H9 (cell line): ENCODE data around the gene ANKRD13A. TPM values are rescaled to one million over a fixed set of nuclear protein-coding genes. Genes with fewer than 3 reads are reported as not detected.
"Not testable (repeated sequence)": the region's sequence is repeated elsewhere in the genome, so short reads cannot be mapped to it uniquely, and the experiment has no call there.

Source experiments
- DNase-seq: peaks from one replicate; pipeline ENCODE4 v3.0.0-alpha.2; 2017
- H2AFZ ChIP-seq: one replicate; pipeline ENCODE4 v1.6.1; 2013; ENCODE audit warnings: mild to moderate bottlenecking, low read length, control low read depth, moderate library complexity
- H2AK5ac ChIP-seq: 2 replicates; pipeline ENCODE4 v1.6.1; 2013; ENCODE audit warnings: low read length, control low read depth, mixed read lengths; ENCODE audit not compliant: insufficient read length
- H2BK120ac ChIP-seq: one replicate; pipeline ENCODE4 v1.6.1; 2013; ENCODE audit warnings: low read depth, mild to moderate bottlenecking, low read length, control low read depth, inconsistent platforms; ENCODE audit not compliant: poor library complexity, severe bottlenecking
- H2BK12ac ChIP-seq: 2 replicates; pipeline ENCODE4 v1.6.1; 2013; ENCODE audit warnings: low read length, control low read depth, mixed read lengths, low read depth; ENCODE audit not compliant: insufficient read length
- H2BK15ac ChIP-seq: 2 replicates; pipeline ENCODE4 v1.6.1; 2013; ENCODE audit warnings: low read depth, low read length, control low read depth
- H2BK20ac ChIP-seq: one replicate; pipeline ENCODE4 v1.6.1; 2013; ENCODE audit warnings: low read depth, mild to moderate bottlenecking, low read length, control low read depth, inconsistent platforms; ENCODE audit not compliant: poor library complexity, severe bottlenecking
- H2BK5ac ChIP-seq: 2 replicates; pipeline ENCODE4 v1.6.1; 2013; ENCODE audit warnings: low read length, control low read depth, mixed read lengths; ENCODE audit not compliant: insufficient read length
- H3K14ac ChIP-seq: 2 replicates; pipeline ENCODE4 v1.6.1; 2013; ENCODE audit warnings: low read length, control low read depth; ENCODE audit not compliant: insufficient read depth
- H3K18ac ChIP-seq: 2 replicates; pipeline ENCODE4 v1.6.1; 2013; ENCODE audit warnings: low read depth, mild to moderate bottlenecking, mixed read lengths, low read length, control low read depth; ENCODE audit not compliant: insufficient read length
- H3K23ac ChIP-seq: 2 replicates; pipeline ENCODE4 v1.6.1; 2013; ENCODE audit warnings: low read length, control low read depth, mixed read lengths, low read depth; ENCODE audit not compliant: insufficient read length
- H3K23me2 ChIP-seq: 2 replicates; pipeline ENCODE4 v1.6.1; 2013; ENCODE audit warnings: low read depth, mild to moderate bottlenecking, mixed read lengths, low read length, control low read depth; ENCODE audit not compliant: insufficient read length, poor library complexity, severe bottlenecking
- H3K27ac ChIP-seq: 2 replicates; pipeline ENCODE4 v1.5.1; 2013; ENCODE audit warnings: low read length, control low read depth, mixed read lengths, low read depth; ENCODE audit not compliant: insufficient read length
- H3K27me3 ChIP-seq: 2 replicates; pipeline ENCODE4 v1.6.1; 2013; ENCODE audit warnings: low read length, control low read depth, inconsistent platforms; ENCODE audit not compliant: insufficient read depth
- H3K4ac ChIP-seq: 2 replicates; pipeline ENCODE4 v1.6.1; 2013; ENCODE audit warnings: low read depth, mild to moderate bottlenecking, control low read depth, inconsistent platforms, low read length, moderate library complexity
- H3K4me1 ChIP-seq: 2 replicates; pipeline ENCODE4 v1.6.1; 2013; ENCODE audit warnings: low read length, control low read depth, inconsistent platforms; ENCODE audit not compliant: insufficient read depth
- H3K4me2 ChIP-seq: 2 replicates; pipeline ENCODE4 v1.6.1; 2013; ENCODE audit warnings: low read length, control low read depth, mixed read lengths; ENCODE audit not compliant: insufficient read length, insufficient read depth
- H3K56ac ChIP-seq: 2 replicates; pipeline ENCODE4 v1.6.1; 2013; ENCODE audit warnings: low read depth, mild to moderate bottlenecking, mixed read lengths, low read length, control low read depth; ENCODE audit not compliant: insufficient read length
- H3K79me1 ChIP-seq: 2 replicates; pipeline ENCODE4 v1.6.1; 2013; ENCODE audit warnings: low read depth, mild to moderate bottlenecking, moderate library complexity, low read length, control low read depth, inconsistent platforms; ENCODE audit not compliant: insufficient read depth, poor library complexity, severe bottlenecking
- H3K79me2 ChIP-seq: 2 replicates; pipeline ENCODE4 v1.6.1; 2013; ENCODE audit warnings: low read length, control low read depth, inconsistent platforms; ENCODE audit not compliant: insufficient read depth
- H3K9ac ChIP-seq: 2 replicates; pipeline ENCODE4 v1.6.1; 2013; ENCODE audit warnings: low read length, control low read depth, mixed read lengths; ENCODE audit not compliant: insufficient read length; ENCODE audit errors: extremely low read depth
- H3K9me3 ChIP-seq: one replicate; pipeline ENCODE4 v1.6.1; 2013; ENCODE audit warnings: low read depth, low read length, inconsistent platforms; ENCODE audit not compliant: control insufficient read depth
- H3T11ph ChIP-seq: one replicate; pipeline ENCODE4 v1.6.1; 2013; ENCODE audit warnings: mild to moderate bottlenecking, low read length, control low read depth, inconsistent platforms
- H4K20me1 ChIP-seq: one replicate; pipeline ENCODE4 v1.6.1; 2013; ENCODE audit not compliant: control insufficient read depth, insufficient read length, insufficient read depth
- H4K5ac ChIP-seq: 2 replicates; pipeline ENCODE4 v1.6.1; 2013; ENCODE audit warnings: low read depth, mild to moderate bottlenecking, mixed read lengths, low read length, control low read depth; ENCODE audit not compliant: insufficient read length
- H4K8ac ChIP-seq: replicated peaks from 2 replicates; pipeline ENCODE4 v1.6.1; 2013; ENCODE audit warnings: low read length, control low read depth, mixed read lengths, low read depth; ENCODE audit not compliant: insufficient read length
- H4K91ac ChIP-seq: 2 replicates; pipeline ENCODE4 v1.6.1; 2013; ENCODE audit warnings: low read depth, mild to moderate bottlenecking, moderate library complexity, mixed read lengths, low read length, control low read depth; ENCODE audit not compliant: insufficient read length
- H3K27ac Mint-ChIP-seq, 3 experiments: 2 replicates in 2 of 3; 3 replicates in 1 of 3; pipeline ENCODE4 v1.8.0; 2020 to 2021; ENCODE audit warnings: mixed read lengths in 3 of 3, mild to moderate bottlenecking in 1 of 3, moderate library complexity in 1 of 3
- H3K27me3 Mint-ChIP-seq: 2 replicates; pipeline ENCODE4 v1.8.0; 2021; ENCODE audit warnings: low read depth, mild to moderate bottlenecking, moderate library complexity, mixed read lengths
- H3K36me3 Mint-ChIP-seq, 3 experiments: 2 replicates in 2 of 3; 3 replicates in 1 of 3; pipeline ENCODE4 v1.8.0; 2020 to 2021; ENCODE audit warnings: low read depth in 3 of 3, mixed read lengths in 3 of 3; ENCODE audit not compliant: insufficient read depth in 1 of 3
- H3K4me1 Mint-ChIP-seq, 2 experiments: 2 replicates each; pipeline ENCODE4 v1.8.0; 2020; ENCODE audit warnings: mixed read lengths in 2 of 2
- H3K4me3 Mint-ChIP-seq, 2 experiments: 2 replicates in 1 of 2; 3 replicates in 1 of 2; pipeline ENCODE4 v1.8.0; 2020 to 2021; ENCODE audit warnings: mild to moderate bottlenecking in 2 of 2, mixed read lengths in 2 of 2, moderate library complexity in 1 of 2
- H3K9me3 Mint-ChIP-seq, 2 experiments: 2 replicates in 1 of 2; 3 replicates in 1 of 2; pipeline ENCODE4 v1.8.0; 2020; ENCODE audit warnings: mild to moderate bottlenecking in 2 of 2, mixed read lengths in 2 of 2, moderate library complexity in 1 of 2
- CTCF ChIP-seq: fragments of 200-600 bp; sonication (generic); conservative IDR thresholded peaks from 3 replicates; pipeline ENCODE4 v1.8.0; 2021; ENCODE audit warnings: antibody characterized with exemption, mild to moderate bottlenecking
- WGBS: extraction: QIAGEN DNeasy Blood & Tissue Kit; methylation state at CpG from one replicate; pipeline ENCODE4 v1.1.7; 2013; ENCODE audit warnings: missing lambda C conversion rate, low lambda C conversion rate, mixed read lengths; ENCODE audit not compliant: insufficient read length; ENCODE audit errors: extremely low coverage; 5-methylcytosine and 5-hydroxymethylcytosine counted together
- total RNA-seq: library from RNA; stranded (reverse); gene quantifications from 2 replicates; pipeline ENCODE4 v1.2.1, GENCODE V29; 2021

ANKRD13A gene
- total RNA-seq, 1 experiment from 2014 or later: 18.0 TPM

- Histone ChIP-seq H3T11ph (no peak overlapping the region), H3K27ac (no peak overlapping the region), H2BK20ac (no peak overlapping the region), H3K23ac (no peak overlapping the region), H3K23me2 (no peaks in the 10 kb centered on the region), H3K79me2 (no peaks in the 10 kb centered on the region), H2BK120ac (no peak overlapping the region), H2BK5ac (no peak overlapping the region), H4K5ac (no peak overlapping the region), H2AK5ac (no peak overlapping the region), H3K9ac (no peak overlapping the region), H3K56ac (no peak overlapping the region), H4K8ac (no peak overlapping the region), H3K9me3 (no peaks in the 10 kb centered on the region), H3K4me2 (no peak overlapping the region), H2AFZ (no peak overlapping the region), H3K4me1 (no peaks in the 10 kb centered on the region), H2BK15ac (no peak overlapping the region), H3K4ac (no peak overlapping the region), H3K79me1 (no peaks in the 10 kb centered on the region), H2BK12ac (no peak overlapping the region), H3K14ac (no peak overlapping the region), H4K91ac (no peak overlapping the region), H3K18ac (no peak overlapping the region), H3K27me3 (no peaks in the 10 kb centered on the region), H4K20me1 (no peaks in the 10 kb centered on the region)
- no peak for DNase-seq
- no peaks in the 10 kb centered on the region for H3K36me3 Mint-ChIP-seq
- WGBS: no CpG with 5 or more reads among the region's 3 CpGs
- TF ChIP-seq CTCF: no peak
- H3K4me3 Mint-ChIP-seq: no peak overlapping the region
- H3K9me3 Mint-ChIP-seq: no peaks in the 10 kb centered on the region; a peak in 1 of 5 replicates
- peaks cover 4 to 6% of the 10 kb centered on the region in 2 experiments; a peak in 1 of 4 replicates for H3K4me1 Mint-ChIP-seq
- peaks cover 9% of the 10 kb centered on the region for H3K27me3 Mint-ChIP-seq
- H3K27ac Mint-ChIP-seq: no peak overlapping the region
Measured at GRCh38 chr12:110071967-110072366, 72.7 kb downstream of the ANKRD13A start.

GRCh38 chr12:110072636-110073035, 73.4 kb downstream of the ANKRD13A start:
- H3K56ac ChIP-seq, H3K27me3 Mint-ChIP-seq, H2BK12ac ChIP-seq, H3T11ph ChIP-seq, H3K4me3 Mint-ChIP-seq, H4K91ac ChIP-seq, H3K9me3 Mint-ChIP-seq, H2BK15ac ChIP-seq, H4K5ac ChIP-seq, H2BK120ac ChIP-seq, H3K27ac Mint-ChIP-seq, H3K23me2 ChIP-seq, H3K4me1 ChIP-seq, H2BK20ac ChIP-seq, H4K20me1 ChIP-seq, H3K18ac ChIP-seq, H3K9me3 ChIP-seq, H2AK5ac ChIP-seq, H3K79me1 ChIP-seq, H3K79me2 ChIP-seq, H3K27me3 ChIP-seq, DNase-seq, H2AFZ ChIP-seq, H3K23ac ChIP-seq, H3K14ac ChIP-seq, H2BK5ac ChIP-seq, H3K4me2 ChIP-seq, H3K36me3 Mint-ChIP-seq, H3K4ac ChIP-seq, H4K8ac ChIP-seq, H3K9ac ChIP-seq, H3K27ac ChIP-seq, H3K4me1 Mint-ChIP-seq: not testable (repeated sequence)
- no CpG with 5 or more reads among the region's 9 CpGs for WGBS
